ENCODE measurements around the gene HPGD. TPM values are rescaled to one million over a fixed set of nuclear protein-coding genes. Genes with fewer than 3 reads are reported as not detected.

The HPGD gene
- 85.5 and 91.5 TPM in 2 replicates for total RNA-seq (2022)
- Bru-seq, nascent RNA, result percentile 82 among the genes with signal in this experiment
- BruChase-seq, experiment 1, labeled RNA remaining after a 2-hour chase, result percentile 86 among the genes with signal in this experiment
- BruChase-seq, experiment 2, labeled RNA remaining after a 6-hour chase, result percentile 90 among the genes with signal in this experiment
- long read RNA-seq, transcript HPGD-202 (7 exons, 3,027 nt), result major isoform, 102 of 138 reads
- long read RNA-seq, transcript HPGD-201 (6 exons, 1,171 nt), result minor isoform, 19 of 138 reads
- long read RNA-seq, partial matches to known transcripts, result 9 of 138 reads
- long read RNA-seq, other reads (novel, unspliced or antisense), result 4 of 138 reads

DNA sequence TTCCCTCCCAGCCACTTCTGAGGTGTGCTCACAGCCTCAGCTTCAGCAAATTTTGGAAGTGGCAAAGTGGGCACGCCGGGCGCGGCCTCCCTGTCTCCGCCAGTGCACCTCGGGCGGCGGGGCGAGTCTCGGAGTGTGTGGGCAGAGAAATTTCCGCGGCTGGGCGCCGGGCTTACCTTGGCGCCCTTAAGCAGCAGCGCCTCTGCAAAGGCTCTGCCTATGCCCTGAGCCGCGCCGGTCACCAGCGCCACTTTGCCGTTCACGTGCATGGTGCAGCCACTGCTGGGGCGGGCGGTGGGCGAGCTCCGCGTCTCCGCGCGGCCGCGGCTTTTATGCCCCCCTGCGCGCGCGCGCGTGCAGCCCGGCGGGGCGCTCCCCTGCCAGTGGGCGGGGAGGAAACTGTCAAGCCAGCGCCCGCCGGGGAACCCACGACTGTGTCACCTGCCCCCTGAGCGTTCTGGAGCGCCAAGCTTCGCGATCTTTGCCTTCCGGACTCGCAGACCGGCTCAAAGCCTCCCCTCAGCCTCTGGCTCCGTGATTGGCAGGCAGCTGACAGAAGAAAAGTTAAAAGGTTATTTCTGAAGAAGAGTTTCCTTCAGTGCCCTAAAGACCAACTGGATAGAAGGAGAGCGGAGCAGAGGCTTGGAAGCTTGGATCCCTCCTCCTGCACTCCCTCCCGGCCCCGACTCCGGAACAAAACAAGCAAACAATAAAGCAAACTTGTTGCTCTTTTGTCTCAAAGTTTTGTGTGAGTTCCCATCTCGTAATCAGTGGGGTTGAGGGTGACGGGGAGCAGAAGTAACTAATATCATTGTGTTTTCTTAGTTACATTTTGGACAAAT is at the start of gene HPGD:
HPGD (minus strand) TSS at position 306 of the 842 bp plus-strand sequence; CDS start at position 269, 37 bp downstream.
- POLR2A ChIA-PET, result interaction anchor here (1.1 kb wide), 1 partner anchor 117 kb away, joined by 3 read pairs; no protein-coding TSS in a partner anchor

DNA sequence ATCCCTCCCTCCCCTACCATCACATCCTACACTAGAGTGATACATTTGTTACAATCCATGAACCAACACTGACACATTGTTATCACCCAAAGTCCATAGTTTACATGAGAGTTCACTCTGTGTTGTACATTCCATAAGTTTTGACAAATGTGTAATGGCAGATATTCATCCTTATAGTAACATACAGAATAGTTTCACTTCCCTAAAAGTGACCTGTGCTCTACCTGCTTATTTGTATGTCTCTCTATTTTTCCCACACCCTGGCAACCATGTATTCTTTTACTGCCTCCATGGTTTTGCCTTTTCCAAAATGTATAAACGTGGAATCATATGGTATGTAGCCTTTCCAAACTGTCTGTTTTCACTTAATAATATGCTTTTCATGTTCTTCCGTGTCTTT is 42.2 kb upstream of the HPGD start:
- CTCF ChIA-PET, result no interaction called here
- Histone ChIP-seq H3K9me3 (no peaks in the 10 kb centered on the region), H3K4me3 (ENCODE audit: low read depth, low read length) (no peak overlapping the region), H3K36me3 (ENCODE audit: control insufficient read depth, insufficient read depth, low read length) (no peaks in the 10 kb centered on the region), H3K4me1 (no peaks in the 10 kb centered on the region), H3K27me3 (replicated peaks; ENCODE audit: control insufficient read depth, insufficient read depth, low read length) (no peaks in the 10 kb centered on the region)
- Mint-ChIP-seq H3K27me3 (ENCODE audit: insufficient read depth, unreplicated experiment) (no peaks in the 10 kb centered on the region), H3K36me3 (ENCODE audit: insufficient read depth, unreplicated experiment) (no peaks in the 10 kb centered on the region), H3K4me3 (ENCODE audit: unreplicated experiment) (no peak overlapping the region), H3K4me1 (ENCODE audit: low read depth, unreplicated experiment) (no peaks in the 10 kb centered on the region), H3K9me3 (ENCODE audit: unreplicated experiment) (no peaks in the 10 kb centered on the region), H3K27ac (ENCODE audit: unreplicated experiment) (no peak overlapping the region)
- TF ChIP-seq, protein P1, sequence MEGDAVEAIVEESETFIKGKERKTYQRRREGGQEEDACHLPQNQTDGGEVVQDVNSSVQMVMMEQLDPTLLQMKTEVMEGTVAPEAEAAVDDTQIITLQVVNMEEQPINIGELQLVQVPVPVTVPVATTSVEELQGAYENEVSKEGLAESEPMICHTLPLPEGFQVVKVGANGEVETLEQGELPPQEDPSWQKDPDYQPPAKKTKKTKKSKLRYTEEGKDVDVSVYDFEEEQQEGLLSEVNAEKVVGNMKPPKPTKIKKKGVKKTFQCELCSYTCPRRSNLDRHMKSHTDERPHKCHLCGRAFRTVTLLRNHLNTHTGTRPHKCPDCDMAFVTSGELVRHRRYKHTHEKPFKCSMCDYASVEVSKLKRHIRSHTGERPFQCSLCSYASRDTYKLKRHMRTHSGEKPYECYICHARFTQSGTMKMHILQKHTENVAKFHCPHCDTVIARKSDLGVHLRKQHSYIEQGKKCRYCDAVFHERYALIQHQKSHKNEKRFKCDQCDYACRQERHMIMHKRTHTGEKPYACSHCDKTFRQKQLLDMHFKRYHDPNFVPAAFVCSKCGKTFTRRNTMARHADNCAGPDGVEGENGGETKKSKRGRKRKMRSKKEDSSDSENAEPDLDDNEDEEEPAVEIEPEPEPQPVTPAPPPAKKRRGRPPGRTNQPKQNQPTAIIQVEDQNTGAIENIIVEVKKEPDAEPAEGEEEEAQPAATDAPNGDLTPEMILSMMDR (IDR thresholded peaks at IDR 0.05; ENCODE audit: insufficient read depth in 1 of 2, low read depth in 1 of 2, low read length in 1 of 2, severe bottlenecking in 1 of 2, unreplicated experiment in 1 of 2), result no peak
- no TSS peak for BruUV-seq (replicated peaks)
- no peak for DNase-seq
- POLR2A ChIA-PET, result no interaction called here
- intact Hi-C loops (cut with micrococcal nuclease; ENCODE audit: unreplicated experiment), result no loop called here

More for the DNA sequence above, at the start of gene HPGD:
- CTCF ChIA-PET, result interaction anchor here (0.7 to 1.0 kb wide), 4 partner anchors 19 to 151 kb away, joined by 3 to 6 read pairs (median 3); no protein-coding TSS in a partner anchor
- H3K27ac Mint-ChIP-seq (ENCODE audit: unreplicated experiment), result peak within 1 kb of the TSS; percentile 70
- intact Hi-C loops (cut with micrococcal nuclease; ENCODE audit: unreplicated experiment), result loop anchor here (1.0 to 10.0 kb wide), 6 partner anchors 110 to 328 kb away; no protein-coding TSS in a partner anchor
- no peaks in the 10 kb centered on the region for H3K27me3 Mint-ChIP-seq (ENCODE audit: insufficient read depth, unreplicated experiment)
- Histone ChIP-seq H3K9me3 (no peaks in the 10 kb centered on the region), H3K36me3 (ENCODE audit: control insufficient read depth, insufficient read depth, low read length) (no peaks in the 10 kb centered on the region), H3K4me3 (ENCODE audit: low read depth, low read length) (peak within 1 kb of the TSS; percentile 63), H3K27me3 (replicated peaks; ENCODE audit: control insufficient read depth, insufficient read depth, low read length) (no peaks in the 10 kb centered on the region), H3K4me1 (peaks cover 25% of the 10 kb centered on the region)
- peaks cover 43% of the 10 kb centered on the region for H3K4me1 Mint-ChIP-seq (ENCODE audit: low read depth, unreplicated experiment)
- no peaks in the 10 kb centered on the region for H3K36me3 Mint-ChIP-seq (ENCODE audit: insufficient read depth, unreplicated experiment)
- no peaks in the 10 kb centered on the region for H3K9me3 Mint-ChIP-seq (ENCODE audit: unreplicated experiment)
- peak within 1 kb of the TSS; percentile 89 for H3K4me3 Mint-ChIP-seq (ENCODE audit: unreplicated experiment)
- no TSS peak for BruUV-seq (replicated peaks)
- TF ChIP-seq, protein P1 (IDR thresholded peaks at IDR 0.05; ENCODE audit: insufficient read depth in 1 of 2, low read depth in 1 of 2, low read length in 1 of 2, severe bottlenecking in 1 of 2, unreplicated experiment in 1 of 2), result no peak
- peak; percentile 74 to 79 for DNase-seq

DNA sequence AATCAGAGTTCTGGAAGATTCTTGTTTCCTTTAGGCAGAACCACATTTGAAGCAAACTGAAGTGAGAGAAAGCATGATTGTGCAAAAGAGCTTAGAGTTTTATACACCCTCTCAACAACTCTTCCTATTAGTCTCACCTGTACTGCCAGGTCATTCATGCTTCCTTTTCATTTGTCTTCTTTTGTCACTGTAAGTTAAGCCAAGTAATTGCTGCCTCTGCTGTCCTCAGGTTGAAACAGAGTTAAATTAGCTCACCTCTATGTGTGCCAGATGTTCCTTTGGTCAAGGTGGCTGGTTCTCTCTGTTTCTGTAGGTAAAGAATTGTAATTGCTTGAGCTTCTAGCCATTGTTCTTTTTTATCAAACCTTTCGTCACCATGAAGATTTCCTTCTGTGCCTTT is 41.1 kb upstream of the HPGD start:
- DNase-seq, result no peak
- Mint-ChIP-seq H3K9me3 (ENCODE audit: unreplicated experiment) (no peaks in the 10 kb centered on the region), H3K4me1 (ENCODE audit: low read depth, unreplicated experiment) (no peaks in the 10 kb centered on the region), H3K27ac (ENCODE audit: unreplicated experiment) (no peak overlapping the region), H3K27me3 (ENCODE audit: insufficient read depth, unreplicated experiment) (no peaks in the 10 kb centered on the region), H3K4me3 (ENCODE audit: unreplicated experiment) (no peak overlapping the region), H3K36me3 (ENCODE audit: insufficient read depth, unreplicated experiment) (no peaks in the 10 kb centered on the region)
- Histone ChIP-seq H3K27me3 (replicated peaks; ENCODE audit: control insufficient read depth, insufficient read depth, low read length) (no peaks in the 10 kb centered on the region), H3K4me3 (ENCODE audit: low read depth, low read length) (no peak overlapping the region), H3K9me3 (no peaks in the 10 kb centered on the region), H3K36me3 (ENCODE audit: control insufficient read depth, insufficient read depth, low read length) (no peaks in the 10 kb centered on the region), H3K4me1 (no peaks in the 10 kb centered on the region)
- intact Hi-C loops (cut with micrococcal nuclease; ENCODE audit: unreplicated experiment), result no loop called here
- CTCF ChIA-PET, result no interaction called here
- TF ChIP-seq, protein P1 (IDR thresholded peaks at IDR 0.05; ENCODE audit: insufficient read depth in 1 of 2, low read depth in 1 of 2, low read length in 1 of 2, severe bottlenecking in 1 of 2, unreplicated experiment in 1 of 2), result no peak
- BruUV-seq (replicated peaks), result no TSS peak
- POLR2A ChIA-PET, result no interaction called here
